Stimulated activated CD8-positive, alpha-beta memory T cell treated with anti-CD3 and anti-CD28 coated beads, Interleukin-7, amount 100 ng/mL, for 1 hour (primary cell): ENCODE measurements around the gene AUTS2.

Experiments used
- DNase-seq, 2 donors: peaks; one replicate each; pipeline ENCODE4 v3.0.0-alpha.2; 2020; ENCODE audit warnings: low read depth in 2 of 2

AUTS2 gene

GRCh38 chr7:70492625-70493024 lies 894.4 kb downstream of the AUTS2 start:
- no peak for DNase-seq

- DNase-seq, result no peak
These were observed 896.2 kb downstream of the AUTS2 start for GRCh38 chr7:70494225-70495032.

GRCh38 chr7:70495033-70495376 lies 896.7 kb downstream of the AUTS2 start:
- DNase-seq, result no peak

GRCh38 chr7:70497793-70498192 lies 899.5 kb downstream of the AUTS2 start:
- no peak for DNase-seq

- DNase-seq, result no peak
These were observed 900.1 kb downstream of the AUTS2 start for GRCh38 chr7:70498232-70498992.

- DNase-seq, result no peak
These were observed 902.0 kb downstream of the AUTS2 start for GRCh38 chr7:70500261-70500660.

GRCh38 chr7:70502117-70502863 lies 904.0 kb downstream of the AUTS2 start:
- no peak for DNase-seq

- DNase-seq, result no peak
These were observed 906.0 kb downstream of the AUTS2 start for GRCh38 chr7:70504254-70504653.

GRCh38 chr7:70505468-70505867 lies 907.2 kb downstream of the AUTS2 start:
- DNase-seq, result no peak

GRCh38 chr7:70505886-70506285 lies 907.6 kb downstream of the AUTS2 start:
- no peak for DNase-seq

- no peak for DNase-seq
These were observed 908.2 kb downstream of the AUTS2 start for GRCh38 chr7:70506434-70506833.

- DNase-seq, result no peak
These were observed 913.9 kb downstream of the AUTS2 start for GRCh38 chr7:70512144-70512543.

GRCh38 chr7:70512761-70513160 lies 914.5 kb downstream of the AUTS2 start:
- DNase-seq, result no peak

- no peak for DNase-seq
These were observed 922.3 kb downstream of the AUTS2 start for GRCh38 chr7:70520611-70521010.

GRCh38 chr7:70523249-70523988 lies 925.1 kb downstream of the AUTS2 start:
- no peak for DNase-seq

GRCh38 chr7:70523989-70524351 lies 925.7 kb downstream of the AUTS2 start:
- DNase-seq, result no peak

GRCh38 chr7:70525991-70526390 lies 927.7 kb downstream of the AUTS2 start:
- DNase-seq, result no peak

- no peak for DNase-seq
These were observed 929.3 kb downstream of the AUTS2 start for GRCh38 chr7:70527520-70528115.

GRCh38 chr7:70529436-70529835 lies 931.2 kb downstream of the AUTS2 start:
- no peak for DNase-seq

- DNase-seq, result no peak
These were observed 931.8 kb downstream of the AUTS2 start for GRCh38 chr7:70529914-70530585.

- no peak for DNase-seq
These were observed 935.3 kb downstream of the AUTS2 start for GRCh38 chr7:70533614-70534013.
